Measurements from ENCODE around the gene SARDH.
"Not testable (repeated sequence)": the region's sequence is repeated elsewhere in the genome, so short reads cannot be mapped to it uniquely, and the experiment has no call there.

SARDH gene

DNA sequence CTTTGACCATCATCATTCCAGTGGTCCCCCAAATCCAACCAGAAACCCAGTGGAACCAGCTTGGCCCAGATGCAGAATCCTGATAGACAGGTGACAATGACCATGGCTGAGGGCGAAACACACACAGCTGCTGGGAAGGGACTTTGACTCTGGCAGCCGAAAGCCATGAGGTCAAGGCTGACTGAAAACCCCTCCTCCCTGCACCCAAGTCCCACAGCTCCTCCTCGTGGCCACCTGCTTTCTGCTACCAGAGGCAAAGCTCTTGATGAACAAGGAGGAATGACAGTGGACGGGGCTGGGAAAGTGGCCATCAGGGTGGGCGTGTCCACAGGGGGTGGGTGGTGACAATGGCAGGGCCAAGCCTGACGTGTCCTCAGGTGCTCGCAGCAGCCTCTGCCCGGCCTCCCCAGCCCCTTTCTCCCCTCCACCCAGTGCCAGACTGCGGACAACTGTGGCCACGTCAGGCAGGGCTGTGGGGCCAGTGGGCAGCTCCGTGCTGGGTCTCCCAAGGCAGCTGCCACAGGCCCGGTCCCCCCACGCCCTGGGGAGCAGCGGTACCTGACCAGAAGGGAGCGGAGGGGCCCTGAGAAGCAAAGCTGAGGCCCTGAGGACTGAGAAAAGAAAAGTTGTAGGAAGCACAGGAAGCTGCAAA lies 30.8 kb upstream of the SARDH start:
- TF ChIP-seq, protein P1, sequence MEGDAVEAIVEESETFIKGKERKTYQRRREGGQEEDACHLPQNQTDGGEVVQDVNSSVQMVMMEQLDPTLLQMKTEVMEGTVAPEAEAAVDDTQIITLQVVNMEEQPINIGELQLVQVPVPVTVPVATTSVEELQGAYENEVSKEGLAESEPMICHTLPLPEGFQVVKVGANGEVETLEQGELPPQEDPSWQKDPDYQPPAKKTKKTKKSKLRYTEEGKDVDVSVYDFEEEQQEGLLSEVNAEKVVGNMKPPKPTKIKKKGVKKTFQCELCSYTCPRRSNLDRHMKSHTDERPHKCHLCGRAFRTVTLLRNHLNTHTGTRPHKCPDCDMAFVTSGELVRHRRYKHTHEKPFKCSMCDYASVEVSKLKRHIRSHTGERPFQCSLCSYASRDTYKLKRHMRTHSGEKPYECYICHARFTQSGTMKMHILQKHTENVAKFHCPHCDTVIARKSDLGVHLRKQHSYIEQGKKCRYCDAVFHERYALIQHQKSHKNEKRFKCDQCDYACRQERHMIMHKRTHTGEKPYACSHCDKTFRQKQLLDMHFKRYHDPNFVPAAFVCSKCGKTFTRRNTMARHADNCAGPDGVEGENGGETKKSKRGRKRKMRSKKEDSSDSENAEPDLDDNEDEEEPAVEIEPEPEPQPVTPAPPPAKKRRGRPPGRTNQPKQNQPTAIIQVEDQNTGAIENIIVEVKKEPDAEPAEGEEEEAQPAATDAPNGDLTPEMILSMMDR (IDR thresholded peaks at IDR 0.05; ENCODE audit: poor library complexity, severe bottlenecking) = no peak
- Histone ChIP-seq H3K27ac (ENCODE audit: poor library complexity, severe bottlenecking) (no peak overlapping the region), H3K4me3 (ENCODE audit: severe bottlenecking) (no peak overlapping the region), H3K27me3 (ENCODE audit: insufficient read depth, poor library complexity, severe bottlenecking) (no peaks in the 10 kb centered on the region), H3K4me1 (ENCODE audit: insufficient read depth, poor library complexity, severe bottlenecking) (no peaks in the 10 kb centered on the region), H3K9me3 (ENCODE audit: severe bottlenecking) (peaks cover 13% of the 10 kb centered on the region), H3K36me3 (ENCODE audit: low read depth) (peaks cover 79% of the 10 kb centered on the region)
- peak; percentile 55 for DNase-seq (ENCODE audit: low spot score)
- ATAC-seq (ENCODE audit: low read depth) = no peak

DNA sequence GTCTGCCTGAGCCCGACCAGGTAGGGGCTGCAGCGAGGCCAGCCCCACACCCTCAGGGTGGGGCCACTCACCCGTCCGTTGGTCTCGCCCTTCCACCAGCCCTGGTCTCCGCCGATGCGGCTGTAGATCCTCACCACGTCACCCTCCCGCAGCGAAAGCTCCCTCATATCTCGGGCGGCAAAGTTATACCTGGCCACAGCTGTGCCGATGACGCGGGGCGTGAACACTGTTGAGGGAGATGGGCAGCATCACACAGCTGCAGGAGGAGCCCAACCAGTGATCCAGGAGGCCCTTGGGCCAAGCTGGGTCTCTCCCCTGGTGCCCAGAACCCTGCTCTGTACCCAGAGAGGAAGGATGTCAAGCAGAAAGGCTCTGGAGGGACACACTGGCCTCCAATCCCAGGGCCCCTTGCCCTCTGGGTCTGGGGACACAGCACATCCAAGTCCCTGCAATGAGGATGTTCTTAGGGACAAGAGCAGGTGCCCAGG lies 30.3 kb upstream of the SARDH start:
- H3K4me1 ChIP-seq (ENCODE audit: insufficient read depth, poor library complexity, severe bottlenecking) = no peaks in the 10 kb centered on the region
- H3K27me3 ChIP-seq (ENCODE audit: insufficient read depth, poor library complexity, severe bottlenecking) = no peaks in the 10 kb centered on the region
- peaks cover 79% of the 10 kb centered on the region for H3K36me3 ChIP-seq (ENCODE audit: low read depth)
- ATAC-seq (ENCODE audit: low read depth) (no peak), DNase-seq (ENCODE audit: low spot score) (peak; percentile 63)
- H3K4me3 ChIP-seq (ENCODE audit: severe bottlenecking) = no peak overlapping the region
- peaks cover 13% of the 10 kb centered on the region for H3K9me3 ChIP-seq (ENCODE audit: severe bottlenecking)
- no peak overlapping the region for H3K27ac ChIP-seq (ENCODE audit: poor library complexity, severe bottlenecking)
- TF ChIP-seq, protein P1 (IDR thresholded peaks at IDR 0.05; ENCODE audit: poor library complexity, severe bottlenecking) = no peak

GRCh38 chr9:133767625-133768024 lies 29.5 kb upstream of the SARDH start:
- Histone ChIP-seq H3K4me3 (ENCODE audit: severe bottlenecking) (no peak overlapping the region), H3K4me1 (ENCODE audit: insufficient read depth, poor library complexity, severe bottlenecking) (no peaks in the 10 kb centered on the region), H3K36me3 (ENCODE audit: low read depth) (peaks cover 77% of the 10 kb centered on the region), H3K9me3 (ENCODE audit: severe bottlenecking) (peaks cover 13% of the 10 kb centered on the region), H3K27me3 (ENCODE audit: insufficient read depth, poor library complexity, severe bottlenecking) (no peaks in the 10 kb centered on the region), H3K27ac (ENCODE audit: poor library complexity, severe bottlenecking) (no peak overlapping the region)
- TF ChIP-seq, protein P1 (IDR thresholded peaks at IDR 0.05; ENCODE audit: poor library complexity, severe bottlenecking) = no peak
- ATAC-seq (ENCODE audit: low read depth) (no peak), DNase-seq (ENCODE audit: low spot score) (peak; percentile 6)

DNA sequence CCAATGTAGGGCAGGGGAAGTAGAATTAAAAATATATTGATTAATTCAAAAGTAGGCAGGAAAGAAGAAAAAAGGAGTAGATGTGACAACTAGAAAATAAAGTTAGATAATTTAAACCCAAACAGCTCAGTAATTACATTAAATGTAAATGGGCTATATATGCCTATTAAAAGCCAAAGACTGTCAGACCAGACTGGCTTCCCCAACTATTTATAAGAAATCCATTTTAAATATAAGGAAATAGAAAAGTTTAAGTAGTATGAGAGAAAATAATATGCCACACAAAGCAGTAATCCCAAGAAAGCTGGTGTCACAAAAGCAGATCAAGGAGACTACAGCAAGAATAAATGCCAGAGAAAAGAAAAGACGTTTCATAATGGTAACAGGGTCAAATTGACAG lies 28.9 kb upstream of the SARDH start:
- H3K27ac ChIP-seq (ENCODE audit: poor library complexity, severe bottlenecking) = no peak overlapping the region
- peaks cover 77% of the 10 kb centered on the region for H3K36me3 ChIP-seq (ENCODE audit: low read depth)
- H3K4me1 ChIP-seq (ENCODE audit: insufficient read depth, poor library complexity, severe bottlenecking) = no peaks in the 10 kb centered on the region
- DNase-seq (ENCODE audit: low spot score) (no peak), ATAC-seq (ENCODE audit: low read depth) (no peak)
- no peaks in the 10 kb centered on the region for H3K27me3 ChIP-seq (ENCODE audit: insufficient read depth, poor library complexity, severe bottlenecking)
- peaks cover 13% of the 10 kb centered on the region for H3K9me3 ChIP-seq (ENCODE audit: severe bottlenecking)
- TF ChIP-seq, protein P1 (IDR thresholded peaks at IDR 0.05; ENCODE audit: poor library complexity, severe bottlenecking) = no peak
- H3K4me3 ChIP-seq (ENCODE audit: severe bottlenecking) = no peak overlapping the region

GRCh38 chr9:133766234-133766633 lies 28.1 kb upstream of the SARDH start:
- H3K4me3 ChIP-seq (ENCODE audit: severe bottlenecking); H3K4me1 ChIP-seq (ENCODE audit: insufficient read depth, poor library complexity, severe bottlenecking); ATAC-seq (ENCODE audit: low read depth); H3K27ac ChIP-seq (ENCODE audit: poor library complexity, severe bottlenecking); DNase-seq (ENCODE audit: low spot score); H3K27me3 ChIP-seq (ENCODE audit: insufficient read depth, poor library complexity, severe bottlenecking): not testable (repeated sequence)
- Histone ChIP-seq H3K9me3 (ENCODE audit: severe bottlenecking) (peaks cover 13% of the 10 kb centered on the region), H3K36me3 (ENCODE audit: low read depth) (peaks cover 74% of the 10 kb centered on the region)
